Activated CD4-positive, alpha-beta T cell treated with anti-CD3 and anti-CD28 coated beads, Interleukin-2, amount 10 ng/mL, durations not matched to agents 24 days and 14 days (primary cell): ENCODE results near the gene AHNAK. TPM values are rescaled to one million over a fixed set of nuclear protein-coding genes. Genes with fewer than 3 reads are reported as not detected.

Experiments used
- DNase-seq: peaks from one replicate; pipeline ENCODE4 v3.0.0; 2022
- H3K27ac Mint-ChIP-seq: one replicate; pipeline ENCODE4 v1.8.0; 2022; ENCODE audit warnings: mild to moderate bottlenecking, mixed read lengths
- H3K27me3 Mint-ChIP-seq: one replicate; pipeline ENCODE4 v1.8.0; 2022; ENCODE audit warnings: mixed read lengths
- H3K36me3 Mint-ChIP-seq: one replicate; pipeline ENCODE4 v1.8.0; 2022; ENCODE audit warnings: low read depth, mild to moderate bottlenecking, mixed read lengths
- H3K4me1 Mint-ChIP-seq: one replicate; pipeline ENCODE4 v1.8.0; 2021; ENCODE audit warnings: mixed read lengths
- H3K4me3 Mint-ChIP-seq: one replicate; pipeline ENCODE4 v1.8.0; 2022; ENCODE audit warnings: mild to moderate bottlenecking, moderate library complexity, mixed read lengths
- H3K9me3 Mint-ChIP-seq: one replicate; pipeline ENCODE4 v1.8.0; 2021; ENCODE audit warnings: mixed read lengths
- intact Hi-C: fragments of 100-400 bp; cut with micrococcal nuclease; formaldehyde crosslinking; loops from one replicate; pipeline ENCODE4 v1.15.1; 2023
- total RNA-seq: library from RNA; stranded (reverse); gene quantifications from 2 replicates; pipeline ENCODE4 v1.2.3, GENCODE V29; 2022

Gene AHNAK
- total RNA-seq, 1 donor from 2014 or later: 91.5 TPM

DNA sequence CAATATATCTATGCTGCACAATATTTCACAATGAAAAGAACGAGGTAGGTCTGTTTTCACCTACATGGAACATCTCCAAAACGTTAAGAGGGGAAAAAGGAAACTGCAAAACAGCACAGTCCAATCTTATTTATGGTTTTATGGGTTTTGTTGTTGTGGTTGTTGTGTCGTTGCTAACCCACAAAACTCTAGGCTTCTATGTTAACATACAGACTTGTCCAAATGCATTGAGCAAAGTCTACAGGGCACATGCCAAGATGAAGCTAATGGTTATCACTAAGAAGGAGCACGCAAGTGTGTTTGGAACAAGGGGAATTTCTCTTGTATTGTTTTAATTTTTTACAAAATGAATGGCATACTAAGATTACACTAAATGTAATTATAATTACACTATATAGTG is 48.6 kb downstream of the AHNAK start:
- intact Hi-C loops: no loop called here
- Mint-ChIP-seq H3K9me3 (no peaks in the 10 kb centered on the region), H3K4me1 (peaks cover 7% of the 10 kb centered on the region)

DNA sequence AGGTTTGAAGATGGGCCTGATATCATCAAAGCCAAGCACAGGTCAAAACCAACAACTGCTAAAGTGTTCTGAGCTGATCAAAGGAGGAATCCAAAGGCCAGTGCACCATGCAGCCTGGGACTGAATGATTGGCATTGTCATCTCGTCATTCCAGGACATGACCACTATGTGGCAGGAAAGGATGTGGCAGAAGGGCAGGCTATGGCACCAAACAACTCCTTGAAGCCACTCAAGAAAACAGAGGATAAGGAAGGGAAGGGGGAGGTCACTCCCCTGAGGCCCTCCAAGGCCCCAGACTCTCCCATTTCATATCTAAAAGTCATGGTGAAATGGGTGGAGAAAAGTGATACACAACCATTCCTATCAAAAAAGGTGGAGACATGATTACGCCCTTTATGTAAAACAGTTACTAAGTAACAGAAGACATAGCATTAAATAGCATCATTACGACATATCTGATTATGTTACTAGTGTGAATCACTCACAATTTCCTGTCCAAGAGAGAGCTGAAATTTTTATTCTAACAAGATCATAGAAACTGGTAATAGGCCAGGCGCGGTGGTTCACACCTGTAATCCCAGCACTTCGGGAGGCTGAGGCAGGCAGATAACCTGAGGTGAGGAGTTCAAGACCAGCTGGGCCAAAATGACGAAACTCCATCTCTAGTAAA is 49.3 kb downstream of the AHNAK start:
- no peaks in the 10 kb centered on the region for H3K9me3 Mint-ChIP-seq
- no peak overlapping the region for H3K4me3 Mint-ChIP-seq
- intact Hi-C loops: no loop called here
- no peak overlapping the region for H3K27ac Mint-ChIP-seq
- H3K27me3 Mint-ChIP-seq: peaks cover 21% of the 10 kb centered on the region
- H3K36me3 Mint-ChIP-seq: no peaks in the 10 kb centered on the region
- DNase-seq: peak; percentile 65
- peaks cover 4% of the 10 kb centered on the region for H3K4me1 Mint-ChIP-seq

More for the DNA sequence above, 48.6 kb downstream of the AHNAK start:
- Mint-ChIP-seq H3K36me3 (no peaks in the 10 kb centered on the region), H3K4me3 (no peak overlapping the region), H3K27ac (no peak overlapping the region), H3K27me3 (peaks cover 25% of the 10 kb centered on the region)
- no peak for DNase-seq

DNA sequence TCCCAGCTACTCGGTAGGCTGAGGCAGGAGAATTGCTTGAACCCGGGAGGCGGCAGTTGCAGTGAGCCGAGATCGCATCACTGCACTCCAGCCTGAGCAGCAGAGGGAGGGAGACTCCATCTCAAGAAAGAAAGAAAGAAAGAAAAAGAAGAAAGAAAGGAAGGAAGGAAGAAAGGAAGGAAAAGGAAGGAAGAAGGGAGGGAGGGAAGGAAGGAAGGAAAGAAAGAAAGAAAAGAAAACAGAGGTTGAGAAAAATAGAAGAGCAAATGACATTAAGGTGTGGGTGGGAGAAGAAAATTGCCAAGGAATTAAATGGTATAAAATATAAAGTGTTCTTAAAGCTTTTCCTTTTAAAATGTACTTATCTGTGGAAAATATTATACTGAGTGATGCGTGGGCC is 49.9 kb downstream of the AHNAK start:
- no peaks in the 10 kb centered on the region for H3K36me3 Mint-ChIP-seq
- peaks cover 16% of the 10 kb centered on the region for H3K27me3 Mint-ChIP-seq
- H3K4me3 Mint-ChIP-seq: no peak overlapping the region
- DNase-seq: no peak
- no peak overlapping the region for H3K27ac Mint-ChIP-seq
- H3K9me3 Mint-ChIP-seq: no peaks in the 10 kb centered on the region
- H3K4me1 Mint-ChIP-seq: peaks cover 3% of the 10 kb centered on the region
- intact Hi-C loops: no loop called here

DNA sequence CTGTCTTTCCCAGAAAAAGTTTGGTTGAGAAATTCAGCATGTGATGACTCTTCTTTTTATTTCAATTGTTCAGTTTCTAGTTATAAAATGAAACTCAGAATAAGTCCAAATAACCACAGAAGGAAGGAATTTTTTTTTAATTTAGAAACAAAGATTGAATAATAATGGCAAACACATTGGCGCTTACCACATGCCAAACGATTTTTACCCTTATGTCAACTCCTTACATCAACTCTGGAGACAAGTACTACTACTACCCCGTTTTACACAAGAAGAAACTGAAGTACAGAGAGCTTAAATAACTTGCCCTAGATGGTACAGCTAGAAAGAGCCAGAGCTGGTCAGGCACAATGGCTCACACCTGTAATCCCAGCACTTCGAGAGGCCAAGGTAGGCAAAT is 52.4 kb downstream of the AHNAK start:
- intact Hi-C loops: no loop called here
- no peak for DNase-seq
- no peaks in the 10 kb centered on the region for H3K27me3 Mint-ChIP-seq
- H3K27ac Mint-ChIP-seq: no peak overlapping the region
- no peak overlapping the region for H3K4me3 Mint-ChIP-seq
- H3K9me3 Mint-ChIP-seq: no peaks in the 10 kb centered on the region
- no peaks in the 10 kb centered on the region for H3K36me3 Mint-ChIP-seq
- H3K4me1 Mint-ChIP-seq: no peaks in the 10 kb centered on the region

DNA sequence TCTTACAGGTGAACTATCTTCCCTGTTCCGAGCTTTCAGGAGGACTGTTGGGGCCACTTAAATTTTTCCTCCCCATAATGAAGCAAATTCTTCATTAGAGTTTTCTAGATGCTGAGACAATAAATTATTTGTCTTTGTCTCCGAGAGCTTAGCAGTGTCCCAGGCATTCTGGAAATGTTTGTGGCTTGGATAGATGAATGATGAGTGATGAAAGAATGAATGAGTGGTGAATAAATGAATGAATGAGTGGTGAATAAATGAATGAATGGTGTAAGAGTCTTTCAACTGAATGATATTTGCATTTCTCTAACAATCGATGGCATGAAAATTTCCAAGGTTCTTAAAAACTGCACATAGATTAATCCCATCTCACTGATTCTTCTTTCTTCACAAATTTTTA is 52.8 kb downstream of the AHNAK start:
- no peaks in the 10 kb centered on the region for H3K9me3 Mint-ChIP-seq
- H3K4me3 Mint-ChIP-seq: no peak overlapping the region
- no peak overlapping the region for H3K27ac Mint-ChIP-seq
- DNase-seq: no peak
- no peaks in the 10 kb centered on the region for H3K36me3 Mint-ChIP-seq
- intact Hi-C loops: no loop called here
- H3K4me1 Mint-ChIP-seq: no peaks in the 10 kb centered on the region
- no peaks in the 10 kb centered on the region for H3K27me3 Mint-ChIP-seq

DNA sequence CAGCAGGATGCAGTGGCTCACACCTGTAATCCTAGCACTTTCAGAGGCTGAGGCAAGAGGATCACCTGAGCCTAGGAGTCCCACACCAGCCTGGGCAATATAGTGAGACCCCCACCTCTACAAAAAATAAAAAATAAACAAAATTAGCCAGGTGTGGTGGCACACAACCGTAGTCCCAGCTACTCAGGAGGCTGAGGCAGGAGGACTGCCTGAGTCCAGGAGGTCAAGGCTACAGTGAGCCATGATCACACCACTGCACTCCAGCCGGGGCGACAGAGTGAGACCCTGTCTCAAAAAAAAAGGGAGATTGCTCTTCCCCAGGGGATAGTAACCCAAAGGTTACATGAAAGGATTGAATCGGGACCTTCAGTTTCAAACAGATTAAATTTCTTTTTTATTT is 54.0 kb downstream of the AHNAK start:
- peaks cover 2% of the 10 kb centered on the region for H3K4me1 Mint-ChIP-seq
- no peaks in the 10 kb centered on the region for H3K36me3 Mint-ChIP-seq
- no peak for DNase-seq
- H3K9me3 Mint-ChIP-seq: no peaks in the 10 kb centered on the region
- no peak overlapping the region for H3K27ac Mint-ChIP-seq
- intact Hi-C loops: no loop called here
- no peak overlapping the region for H3K4me3 Mint-ChIP-seq
- no peaks in the 10 kb centered on the region for H3K27me3 Mint-ChIP-seq

DNA sequence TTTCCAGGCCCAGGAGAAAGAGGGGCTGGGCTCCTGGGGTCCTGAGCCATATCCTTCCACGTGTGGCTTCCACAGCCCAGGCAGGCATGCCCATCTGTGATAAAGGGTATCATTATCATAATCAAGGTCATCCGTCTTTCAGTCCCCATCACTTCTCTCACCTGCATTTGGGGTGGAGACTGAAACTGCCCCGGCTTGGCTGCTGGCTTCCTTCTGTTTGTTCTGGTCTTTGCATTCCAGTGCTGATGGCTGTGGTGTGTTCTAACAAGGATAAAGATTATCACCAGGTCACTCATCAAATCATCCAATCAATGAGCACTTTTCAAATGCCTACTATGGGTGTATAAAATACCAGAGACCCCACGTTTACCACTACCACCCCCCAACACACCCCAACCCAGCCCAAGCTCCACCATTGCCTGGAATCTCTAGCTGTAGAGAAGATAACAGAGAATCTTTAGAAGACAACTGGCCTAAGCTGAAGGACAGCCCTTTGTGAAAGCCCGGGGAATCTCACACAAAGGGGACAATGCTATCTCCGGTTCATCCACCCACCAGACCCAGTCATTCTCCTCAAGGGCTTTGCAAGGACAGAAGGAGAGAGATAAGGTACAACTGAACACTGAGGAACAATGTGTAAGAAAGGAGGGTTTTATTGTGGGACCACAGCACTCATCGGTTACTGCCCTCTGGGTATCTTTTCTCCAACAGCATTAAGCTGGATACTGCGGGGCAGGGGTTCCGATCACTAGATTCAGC is 54.9 kb downstream of the AHNAK start:
- H3K9me3 Mint-ChIP-seq: no peaks in the 10 kb centered on the region
- peaks cover 2% of the 10 kb centered on the region for H3K4me1 Mint-ChIP-seq
- no peak for DNase-seq
- H3K4me3 Mint-ChIP-seq: no peak overlapping the region
- intact Hi-C loops: no loop called here
- H3K36me3 Mint-ChIP-seq: no peaks in the 10 kb centered on the region
- H3K27me3 Mint-ChIP-seq: no peaks in the 10 kb centered on the region
- no peak overlapping the region for H3K27ac Mint-ChIP-seq

DNA sequence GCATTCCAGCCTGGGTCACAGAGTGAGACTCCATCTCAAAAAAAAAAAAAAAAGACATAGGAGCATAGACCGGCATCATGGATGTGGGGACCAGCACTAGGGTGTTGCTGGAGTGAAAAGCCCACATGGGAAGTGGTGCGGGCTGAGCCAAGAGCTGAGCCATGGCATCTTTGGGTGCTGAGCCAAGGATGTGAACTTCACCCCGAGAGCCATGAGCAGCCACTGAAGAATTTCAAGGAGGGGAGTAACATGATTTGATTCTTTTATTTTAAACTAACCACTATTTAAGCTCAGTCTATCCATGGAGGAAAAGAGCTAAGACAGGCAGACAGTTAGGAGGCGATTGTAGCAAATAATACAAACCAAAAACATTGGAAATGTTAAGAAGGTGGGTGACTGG is 57.4 kb downstream of the AHNAK start:
- no peak overlapping the region for H3K4me3 Mint-ChIP-seq
- H3K9me3 Mint-ChIP-seq: no peaks in the 10 kb centered on the region
- peaks cover 2% of the 10 kb centered on the region for H3K27me3 Mint-ChIP-seq
- no peak for DNase-seq
- H3K4me1 Mint-ChIP-seq: peaks cover 4% of the 10 kb centered on the region
- H3K36me3 Mint-ChIP-seq: no peaks in the 10 kb centered on the region
- intact Hi-C loops: no loop called here
- H3K27ac Mint-ChIP-seq: no peak overlapping the region

DNA sequence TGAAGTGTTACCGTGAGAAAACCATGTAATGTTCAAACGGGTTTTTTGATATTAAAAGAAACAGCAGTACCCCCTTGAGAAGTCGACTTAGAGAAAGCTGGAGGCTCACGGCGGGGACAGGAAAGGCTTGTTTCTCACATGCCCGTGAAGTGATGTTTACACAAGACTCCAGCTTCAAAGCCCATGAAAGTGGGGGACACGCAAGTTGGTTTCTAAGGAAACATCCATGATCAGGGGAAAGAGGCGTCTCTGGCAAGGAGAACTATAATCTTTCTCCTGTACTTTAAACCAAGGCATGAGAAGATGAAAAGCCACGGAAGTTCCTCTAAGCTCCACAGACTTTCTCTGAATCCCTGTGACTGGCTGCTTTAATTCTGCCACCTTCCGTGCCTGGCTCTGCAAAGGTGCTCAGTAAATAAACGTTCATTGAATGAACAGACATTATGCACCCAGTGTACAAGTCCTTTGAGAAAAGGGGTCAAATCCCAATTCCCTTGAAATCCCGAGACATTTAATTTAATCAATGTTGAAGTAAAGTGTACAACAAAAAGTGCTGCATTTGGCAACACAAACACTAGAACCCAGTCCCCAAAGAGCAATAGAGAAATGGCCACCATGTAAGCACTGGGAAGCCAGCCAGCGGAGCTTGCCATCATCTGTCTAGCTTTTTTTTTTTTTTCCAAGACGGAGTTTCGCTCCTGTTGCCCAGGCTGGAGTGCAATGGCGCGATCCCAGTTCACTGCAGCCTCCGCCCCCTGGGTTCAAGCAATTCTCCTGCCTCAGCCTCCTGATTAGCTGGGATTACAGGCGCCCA is 58.7 kb downstream of the AHNAK start:
- Mint-ChIP-seq H3K4me1 (peaks cover 4% of the 10 kb centered on the region), H3K36me3 (no peaks in the 10 kb centered on the region), H3K27ac (no peak overlapping the region), H3K27me3 (peaks cover 2% of the 10 kb centered on the region), H3K4me3 (no peak overlapping the region), H3K9me3 (no peaks in the 10 kb centered on the region)
- intact Hi-C loops: no loop called here
- DNase-seq: no peak

DNA sequence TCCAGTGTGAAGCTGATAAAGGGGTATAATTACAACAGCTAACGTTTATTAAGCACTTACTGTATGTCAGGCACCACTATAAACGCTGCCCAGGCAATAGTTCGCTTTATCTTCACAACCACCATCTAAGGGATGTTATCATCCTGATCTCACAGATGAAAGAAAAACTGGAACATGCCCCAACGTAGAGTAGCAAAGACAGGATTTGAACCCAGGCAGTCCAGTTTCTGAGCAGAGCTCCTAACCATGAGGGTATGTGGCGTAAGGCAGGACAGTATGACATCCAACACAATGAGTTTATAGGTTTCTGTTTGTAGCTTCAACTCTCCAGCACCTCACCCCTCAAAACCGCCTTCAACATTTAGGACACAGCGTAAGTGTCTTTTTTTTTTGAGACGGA is 59.5 kb downstream of the AHNAK start:
- intact Hi-C loops: no loop called here
- Mint-ChIP-seq H3K4me1 (peaks cover 4% of the 10 kb centered on the region), H3K4me3 (no peak overlapping the region), H3K27me3 (peaks cover 2% of the 10 kb centered on the region), H3K27ac (no peak overlapping the region), H3K9me3 (no peaks in the 10 kb centered on the region), H3K36me3 (no peaks in the 10 kb centered on the region)
- DNase-seq: no peak

DNA sequence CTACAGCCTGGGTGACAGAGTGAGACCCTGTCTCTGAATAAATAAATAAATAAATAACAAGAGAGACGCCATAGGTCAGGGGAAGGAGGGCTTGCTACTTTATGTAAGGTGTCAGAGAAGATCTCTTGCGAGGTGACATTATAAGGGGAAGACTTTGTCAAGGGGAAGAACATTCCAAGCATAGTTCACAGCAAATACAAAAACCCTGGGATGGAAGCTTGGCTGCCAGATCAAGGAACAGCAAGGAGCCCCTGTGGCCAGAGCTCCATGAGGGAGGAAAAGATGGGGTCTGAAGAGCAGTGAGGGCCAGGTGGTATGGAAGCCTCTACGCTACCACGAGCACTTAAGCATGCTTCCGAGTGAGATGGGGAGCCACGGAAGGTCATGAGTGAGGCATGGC is 62.3 kb downstream of the AHNAK start:
- no peak for DNase-seq
- Mint-ChIP-seq H3K27me3 (peaks cover 2% of the 10 kb centered on the region), H3K27ac (no peak overlapping the region), H3K9me3 (no peaks in the 10 kb centered on the region), H3K4me1 (peaks cover 4% of the 10 kb centered on the region), H3K36me3 (no peaks in the 10 kb centered on the region), H3K4me3 (no peak overlapping the region)
- intact Hi-C loops: no loop called here

DNA sequence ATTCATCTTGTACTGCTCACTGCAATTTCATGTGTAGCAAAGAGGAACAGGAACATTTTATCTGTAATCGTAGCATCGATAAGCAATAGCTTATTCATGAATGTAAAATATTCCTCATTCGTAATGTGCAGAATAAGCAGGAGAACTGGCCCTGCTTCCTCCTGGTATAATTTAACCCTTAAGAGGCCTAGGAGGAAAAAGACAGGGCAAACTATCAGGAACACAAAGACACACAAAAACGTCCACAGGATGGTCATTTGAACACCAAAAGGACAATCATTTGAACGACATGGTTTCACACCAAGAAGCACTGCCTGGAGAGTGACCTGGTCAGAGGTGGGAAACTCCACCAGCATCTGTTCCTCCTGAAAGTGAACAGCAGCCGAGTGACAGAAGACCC is 63.9 kb downstream of the AHNAK start:
- Mint-ChIP-seq H3K36me3 (no peaks in the 10 kb centered on the region), H3K27me3 (peaks cover 2% of the 10 kb centered on the region), H3K27ac (no peak overlapping the region), H3K4me3 (no peak overlapping the region), H3K4me1 (peaks cover 2% of the 10 kb centered on the region), H3K9me3 (no peaks in the 10 kb centered on the region)
- intact Hi-C loops: no loop called here
- DNase-seq: no peak

DNA sequence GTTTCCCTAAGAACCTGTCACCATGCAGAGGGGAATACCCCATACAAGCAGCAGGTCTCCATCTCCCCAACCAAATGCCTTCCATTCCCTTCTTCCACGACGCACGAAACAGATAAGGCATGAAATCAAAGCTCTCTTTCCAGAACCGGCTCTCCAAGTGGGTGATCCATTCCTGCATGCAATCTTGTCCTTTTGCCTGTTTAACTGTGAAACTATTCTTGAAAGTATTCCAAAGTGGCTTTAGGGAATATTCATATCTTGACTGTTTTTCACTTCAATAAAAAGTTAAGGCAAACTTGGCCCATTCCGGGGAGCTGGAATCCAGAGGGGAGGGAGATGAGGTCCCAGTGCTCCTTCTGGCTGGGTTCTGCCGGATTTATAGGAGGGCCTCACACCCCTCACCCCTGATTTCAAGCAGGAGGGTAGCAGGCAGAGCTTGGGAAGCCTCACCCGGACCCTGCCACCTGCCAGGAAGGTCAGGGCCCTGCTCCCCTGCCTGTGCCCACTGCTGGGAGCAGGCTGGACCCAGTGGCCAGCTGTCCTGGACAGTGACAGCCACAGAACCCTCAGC is 66.9 kb downstream of the AHNAK start:
- peaks cover 2% of the 10 kb centered on the region for H3K4me1 Mint-ChIP-seq
- no peak overlapping the region for H3K4me3 Mint-ChIP-seq
- H3K27me3 Mint-ChIP-seq: peaks cover 2% of the 10 kb centered on the region
- intact Hi-C loops: no loop called here
- H3K36me3 Mint-ChIP-seq: no peaks in the 10 kb centered on the region
- DNase-seq: no peak
- H3K27ac Mint-ChIP-seq: no peak overlapping the region
- no peaks in the 10 kb centered on the region for H3K9me3 Mint-ChIP-seq

DNA sequence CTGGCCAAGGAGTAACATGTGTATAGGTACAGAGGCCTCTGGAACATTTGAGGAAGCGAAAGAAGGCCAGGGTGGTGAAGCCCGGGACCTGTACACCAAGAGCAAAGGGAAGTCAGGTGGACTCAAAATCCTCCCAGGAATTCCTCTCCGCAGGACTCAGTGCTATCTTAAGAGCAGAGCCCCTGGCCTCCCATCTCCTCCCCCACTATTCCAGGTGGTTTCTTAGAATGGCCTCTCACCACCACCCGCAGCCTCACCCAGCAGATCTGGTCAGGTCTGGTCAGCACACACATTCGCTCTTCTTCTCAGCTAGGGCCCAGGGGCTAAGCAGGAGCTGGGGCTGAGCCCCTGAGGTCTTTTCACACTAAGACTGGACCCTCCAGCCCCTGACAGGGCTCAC is 68.7 kb downstream of the AHNAK start:
- H3K36me3 Mint-ChIP-seq: no peaks in the 10 kb centered on the region
- intact Hi-C loops: no loop called here

More for the DNA sequence above, 68.7 kb downstream of the AHNAK start:
- H3K4me1 Mint-ChIP-seq: no peaks in the 10 kb centered on the region
- no peak for DNase-seq
- no peaks in the 10 kb centered on the region for H3K9me3 Mint-ChIP-seq
- no peaks in the 10 kb centered on the region for H3K27me3 Mint-ChIP-seq
- no peak overlapping the region for H3K4me3 Mint-ChIP-seq
- no peak overlapping the region for H3K27ac Mint-ChIP-seq
